K562 (cell line): Measurements from ENCODE around the gene DLG4. TPM values are rescaled to one million over a fixed set of nuclear protein-coding genes. Genes with fewer than 3 reads are reported as not detected.
A peak's percentile ranks its signal among the peaks of the same experiment; 100 is the strongest.
"Not testable (repeated sequence)": the region's sequence is repeated elsewhere in the genome, so short reads cannot be mapped to it uniquely, and the experiment has no call there.

ENCODE experiments used
- ATAC-seq: fragments of 200-7000 bp; cut with Tn5 transposase; 3 replicates; pipeline ENCODE4 v1.9.1; 2020; ENCODE audit warnings: moderate library complexity
- BruUV-seq: library from RNA; stranded (reverse); fragments of 400-500 nt; replicated peaks from 2 replicates; lab custom pipeline; 2021; lab: Mats Ljungman, UMichigan
- CTCF ChIA-PET: fragments of 300-600 bp; formaldehyde crosslinking; extraction: SDS; loops from one replicate; lab custom pipeline; 2021; ENCODE audit warnings: low intra/inter-chr PET ratio; lab: Yijun Ruan, JAX
- POLR2A ChIA-PET: fragments of 300-600, 350-650 bp; sonication (Branson Sonifier 250); formaldehyde crosslinking; extraction: SDS; loops from one replicate; lab custom pipeline; 2021; ENCODE audit warnings: antibody characterized with exemption, inconsistent platforms; lab: Yijun Ruan, JAX
- DNase-seq, 4 experiments: peaks; one replicate each; pipeline versions ENCODE4 v3.0.0 to v3.0.0-alpha.2; 2011 to 2018; ENCODE audit warnings: low spot score in 3 of 4, mixed read lengths in 3 of 4; ENCODE audit errors: extremely low read depth in 1 of 4
- FAIRE-seq: peaks from 2 replicates; lab custom pipeline; 2011; peaks lifted over from hg19 to GRCh38; lab: Jason Lieb, UNC
- H2AFZ ChIP-seq: 2 replicates; pipeline ENCODE4 v1.6.0; 2011; ENCODE audit warnings: low read depth, low read length, control low read depth, inconsistent platforms
- H3K27ac ChIP-seq: fragments of 200-600 bp; 3 replicates; pipeline ENCODE4 v1.8.0; 2011; ENCODE audit warnings: low read depth, mild to moderate bottlenecking, control low read depth, inconsistent platforms, low read length, moderate library complexity, mixed read lengths; ENCODE audit errors: extremely low read depth
- H3K27me3 ChIP-seq, 2 experiments: fragments of 300-600 bp in 1 of 2; 2 replicates in 1 of 2; 3 replicates in 1 of 2; pipeline versions ENCODE4 v1.6.0 to v1.8.0; 2011; ENCODE audit warnings: inconsistent platforms in 2 of 2, low read length in 2 of 2, mild to moderate bottlenecking in 1 of 2, mixed read lengths in 1 of 2, moderate library complexity in 1 of 2; ENCODE audit not compliant: control insufficient read depth in 2 of 2, insufficient read depth in 2 of 2
- H3K36me3 ChIP-seq: fragments of 300-600 bp; 3 replicates; pipeline ENCODE4 v1.8.0; 2011; ENCODE audit warnings: mild to moderate bottlenecking, low read length, inconsistent platforms; ENCODE audit not compliant: control insufficient read depth, insufficient read depth
- H3K4me1 ChIP-seq, 2 experiments: fragments of 200-600 bp in 1 of 2; replicated peaks in 1 of 2; 2 replicates in 1 of 2; 3 replicates in 1 of 2; pipeline versions ENCODE4 v1.5.1 to v1.8.0; 2011; ENCODE audit warnings: inconsistent platforms in 2 of 2, low read length in 2 of 2, mild to moderate bottlenecking in 1 of 2, mixed read lengths in 1 of 2, moderate library complexity in 1 of 2; ENCODE audit not compliant: control insufficient read depth in 2 of 2, insufficient read depth in 2 of 2
- H3K4me2 ChIP-seq: 2 replicates; pipeline ENCODE4 v1.6.1; 2011; ENCODE audit warnings: low read length, control low read depth, inconsistent platforms, mixed read lengths; ENCODE audit not compliant: insufficient read depth
- H3K4me3 ChIP-seq: fragments of 200-600 bp; sonication (generic), shearing (Covaris generic); 2 replicates; pipeline ENCODE4 v1.5.1; 2016; ENCODE audit warnings: control low read depth, inconsistent platforms
- H3K79me2 ChIP-seq: fragments of 200-600 bp; 3 replicates; pipeline ENCODE4 v1.8.0; 2011; ENCODE audit warnings: low read length, inconsistent platforms; ENCODE audit not compliant: control insufficient read depth, insufficient read depth
- H3K9ac ChIP-seq, 2 experiments: 2 replicates each; pipeline versions ENCODE4 v1.6.0 to v1.6.1; 2011; ENCODE audit warnings: low read depth in 2 of 2, low read length in 2 of 2, control low read depth in 1 of 2, inconsistent platforms in 1 of 2, mild to moderate bottlenecking in 1 of 2, mixed read lengths in 1 of 2; ENCODE audit not compliant: insufficient read depth in 1 of 2
- H3K9me1 ChIP-seq: one replicate; pipeline ENCODE4 v1.6.0; 2011; ENCODE audit warnings: inconsistent platforms, mild to moderate bottlenecking, low read length, moderate library complexity; ENCODE audit not compliant: control insufficient read depth, insufficient read depth
- H3K9me3 ChIP-seq: replicated peaks from 2 replicates; pipeline ENCODE4 v1.5.1; 2011; ENCODE audit warnings: low read depth, low read length, inconsistent platforms; ENCODE audit not compliant: control insufficient read depth, insufficient read depth
- H4K20me1 ChIP-seq: replicated peaks from 2 replicates; pipeline ENCODE4 v1.6.1; 2011; ENCODE audit warnings: low read length, inconsistent platforms, mixed read lengths; ENCODE audit not compliant: control insufficient read depth, insufficient read depth
- ZNF316 ChIP-seq: fragments of 450-650 bp; IDR thresholded peaks from 2 replicates; pipeline ENCODE4 v1.6.1; 2016
- WGBS: fragments of 100-300 bp; shearing (Covaris generic); methylation state at CpG from one replicate; pipeline ENCODE4 v1.1.6; 2016; ENCODE audit warnings: low coverage, mixed read lengths; ENCODE audit not compliant: insufficient coverage; ENCODE audit errors: missing lambda C conversion rate; 5-methylcytosine and 5-hydroxymethylcytosine counted together
- in situ Hi-C: fragments of 300-500 bp; cut with MboI; formaldehyde crosslinking; loops from 4 replicates; pipeline ENCODE4 v1.15.0; 2018; ENCODE audit warnings: inconsistent platforms, mixed read lengths
- intact Hi-C: fragments of 100-400 bp; cut with micrococcal nuclease; formaldehyde crosslinking; loops from 2 replicates; pipeline ENCODE4 v1.14.2; 2022
- polyA plus RNA-seq, 8 experiments: library from polyadenylated mRNA; depleted of rRNA in 4 of 8; stranded (reverse) in 5 of 8; unstranded in 3 of 8; fragments of >200 nt; fragmentation: Nextera tagmentation in 2 of 8; fragmentation: Illumina TruSeq in 1 of 8; extraction: Ambion mirVana in 2 of 8; extraction: Trizol in 1 of 8; gene quantifications; 2 replicates each; pipeline versions ENCODE4 v1.2.1 to v1.2.3, GENCODE V29; 2011 to 2014; ENCODE audit warnings: inconsistent platforms in 1 of 8, missing spikeins in 1 of 8
- total RNA-seq, 7 experiments: library from RNA; depleted of rRNA in 6 of 7; stranded (reverse); fragments of >200 nt in 6 of 7; fragmentation: Illumina TruSeq in 2 of 7; extraction: Trizol in 2 of 7; gene quantifications; 2 replicates each; pipeline versions ENCODE4 v1.2.1 to v1.2.3, GENCODE V29; 2011 to 2021; ENCODE audit warnings: low replicate concordance in 1 of 7

Gene DLG4
- total and polyA plus RNA-seq, 9 of the 15 experiments (the other 6 are each of a cell fraction or from before 2014, with no cell fraction given) = 0.03 to 12.0 (median 4.1) TPM

GRCh38 chr17:7243838-7244237 lies 24.2 kb upstream of the DLG4 start:
- H3K27ac ChIP-seq, CTCF ChIA-PET, H4K20me1 ChIP-seq, ATAC-seq, H3K27me3 ChIP-seq, FAIRE-seq, DNase-seq, H3K9me3 ChIP-seq, H3K4me2 ChIP-seq, intact Hi-C loops, in situ Hi-C loops, H3K4me3 ChIP-seq, BruUV-seq, H2AFZ ChIP-seq, H3K9me1 ChIP-seq: not testable (repeated sequence)
- POLR2A ChIA-PET = interaction anchor here (0.6 to 3.3 kb wide), 2 partner anchors 10 to 648 kb away, joined by 3 to 9 read pairs; partner anchors contain the start of gene DVL2
- H3K9ac ChIP-seq = peak overlapping the region in 1 of 2 experiments; percentile 52; a peak in 1 of 4 replicates
- peaks cover 49% of the 10 kb centered on the region for H3K79me2 ChIP-seq
- 86% methylated on average over 8 of the region's 10 CpGs for WGBS
- H3K36me3 ChIP-seq = peaks cover 57% of the 10 kb centered on the region
- H3K4me1 ChIP-seq = peaks cover 18 to 23% of the 10 kb centered on the region in 2 experiments; a peak in 4 of 5 replicates

GRCh38 chr17:7243453-7243729 lies 23.8 kb upstream of the DLG4 start:
- peak overlapping the region; percentile 90 for H3K4me2 ChIP-seq
- peak overlapping the region; percentile 68 for H3K4me3 ChIP-seq
- peak overlapping the region; percentile 98; the same call in 2 of the 3 replicates for H3K27ac ChIP-seq
- no peak overlapping the region for H2AFZ ChIP-seq
- DNase-seq = no peak
- POLR2A ChIA-PET = interaction anchor here (0.6 to 3.6 kb wide), 6 partner anchors 8 to 648 kb away, joined by 3 to 16 read pairs (median 6); partner anchors contain the start of genes ACADVL, CTDNEP1, DLG4 and DVL2
- no peaks in the 10 kb centered on the region for H3K9me3 ChIP-seq
- no peaks in the 10 kb centered on the region for H4K20me1 ChIP-seq
- intact Hi-C loops = no loop called here
- no TSS peak for BruUV-seq
- H3K9me1 ChIP-seq = no peaks in the 10 kb centered on the region
- H3K9ac ChIP-seq = peak overlapping the region; percentile 80 to 97; a peak in 2 of 4 replicates
- CTCF ChIA-PET = no interaction called here
- in situ Hi-C loops = no loop called here
- no peak for ATAC-seq
- peaks cover 53% of the 10 kb centered on the region for H3K36me3 ChIP-seq
- H3K4me1 ChIP-seq = peaks cover 17 to 22% of the 10 kb centered on the region in 2 experiments; a peak in 4 of 5 replicates
- FAIRE-seq = peak; percentile 6
- TF ChIP-seq ZNF316 = no peak
- H3K79me2 ChIP-seq = peaks cover 49% of the 10 kb centered on the region
- H3K27me3 ChIP-seq = no peaks in the 10 kb centered on the region
- 0% methylated on average over 1 of the region's 2 CpGs for WGBS
